ENCODE results near the gene MLXIPL.
"Not testable (repeated sequence)": the region's sequence is repeated elsewhere in the genome, so short reads cannot be mapped to it uniquely, and the experiment has no call there.

The MLXIPL gene

DNA sequence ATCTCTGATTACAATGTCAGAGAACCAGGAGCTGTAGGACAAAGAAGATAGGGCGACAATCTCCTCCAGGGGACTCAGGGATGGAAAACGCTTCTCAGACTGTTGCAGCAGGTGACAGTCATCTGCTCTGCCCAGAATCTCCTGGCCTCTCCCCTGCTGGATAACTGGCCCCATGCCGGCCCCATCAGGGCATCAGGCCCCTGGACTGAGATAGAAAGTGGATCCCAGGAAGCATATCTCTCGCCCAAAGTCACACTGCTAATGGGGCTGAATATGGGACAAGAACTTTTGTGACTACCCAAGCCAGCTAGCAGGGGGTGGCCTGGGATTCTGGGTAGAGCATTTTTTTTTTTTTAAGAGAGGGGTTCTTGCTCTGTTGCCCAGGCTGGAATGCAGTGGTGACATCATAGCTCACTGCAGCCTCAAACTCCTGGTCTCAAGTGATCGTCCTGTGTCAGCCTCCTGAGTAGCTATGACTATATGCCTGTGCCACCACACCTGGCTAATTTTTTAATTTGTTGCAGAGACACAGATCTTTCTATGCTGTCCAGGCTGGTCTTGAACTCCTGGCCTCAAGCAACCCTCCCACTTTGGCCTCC is 20.5 kb upstream of the MLXIPL start:
- DNase-seq (ENCODE audit: low read depth) = no peak

DNA sequence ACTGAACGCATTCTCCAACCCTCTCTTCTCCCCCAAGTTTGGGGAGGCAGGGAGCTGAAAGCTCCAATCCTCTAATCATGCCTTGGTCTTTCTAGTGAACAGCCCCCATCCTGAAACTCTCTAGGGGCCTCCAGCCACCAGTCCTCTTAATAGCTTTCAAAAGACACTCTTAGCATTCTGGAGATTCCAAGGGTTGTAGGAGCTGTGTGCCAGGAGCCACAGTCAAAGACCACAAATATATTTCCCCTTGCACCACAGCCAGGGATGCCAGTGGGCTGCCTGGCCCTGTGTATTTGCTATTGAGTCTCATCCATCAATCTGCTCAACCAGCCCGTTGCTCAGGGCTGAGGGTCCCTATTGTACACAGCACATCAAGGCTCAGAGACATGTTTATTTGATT is 18.5 kb upstream of the MLXIPL start:
- no peak for DNase-seq (ENCODE audit: low read depth)

DNA sequence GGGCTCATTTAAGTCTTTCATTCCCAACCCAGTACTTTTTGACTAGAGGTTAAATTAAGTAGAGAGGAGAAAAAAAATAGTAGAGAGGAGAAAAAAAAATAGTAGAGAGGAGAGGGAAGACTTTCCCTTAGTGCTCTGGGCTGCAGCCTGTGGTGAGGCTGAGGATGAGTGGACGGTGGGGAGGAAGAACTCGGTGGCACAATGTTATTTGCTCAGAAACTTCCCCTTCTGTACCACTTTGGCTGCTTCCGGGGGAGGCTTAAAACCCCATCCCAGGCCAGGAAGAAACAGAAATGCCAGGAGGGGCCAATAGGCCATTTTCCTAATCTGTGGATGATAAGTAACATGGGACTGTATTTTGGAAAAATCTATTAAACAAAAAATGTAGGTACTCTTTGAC is 14.6 kb upstream of the MLXIPL start:
- no peak for DNase-seq (ENCODE audit: low read depth)

- no peak for DNase-seq (ENCODE audit: low read depth)
Measured at GRCh38 chr7:73635428-73636200, 11.3 kb upstream of the MLXIPL start.

DNA sequence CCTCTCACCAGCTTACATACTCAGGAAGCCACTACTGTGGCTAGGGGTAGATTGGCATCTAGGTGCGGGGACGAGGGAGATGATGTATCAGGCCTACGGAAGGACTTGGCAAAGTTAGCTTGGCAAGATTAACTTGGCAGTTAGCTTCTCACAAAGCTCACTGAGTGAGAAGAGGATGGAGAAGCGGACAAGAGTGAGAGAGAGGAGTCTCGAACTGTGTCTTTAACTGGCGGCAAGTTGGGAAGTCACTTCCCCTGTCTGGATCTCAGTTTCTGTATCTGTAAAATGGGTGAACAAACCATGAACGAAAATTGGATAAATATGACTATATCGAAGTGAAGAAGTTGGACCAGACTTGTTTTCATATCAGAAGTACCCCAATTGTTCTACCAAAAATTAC is 9.5 kb upstream of the MLXIPL start:
- no peak for DNase-seq (ENCODE audit: low read depth)

- DNase-seq (ENCODE audit: low read depth) = no peak
Measured at GRCh38 chr7:73633323-73633722, 9.0 kb upstream of the MLXIPL start.

DNA sequence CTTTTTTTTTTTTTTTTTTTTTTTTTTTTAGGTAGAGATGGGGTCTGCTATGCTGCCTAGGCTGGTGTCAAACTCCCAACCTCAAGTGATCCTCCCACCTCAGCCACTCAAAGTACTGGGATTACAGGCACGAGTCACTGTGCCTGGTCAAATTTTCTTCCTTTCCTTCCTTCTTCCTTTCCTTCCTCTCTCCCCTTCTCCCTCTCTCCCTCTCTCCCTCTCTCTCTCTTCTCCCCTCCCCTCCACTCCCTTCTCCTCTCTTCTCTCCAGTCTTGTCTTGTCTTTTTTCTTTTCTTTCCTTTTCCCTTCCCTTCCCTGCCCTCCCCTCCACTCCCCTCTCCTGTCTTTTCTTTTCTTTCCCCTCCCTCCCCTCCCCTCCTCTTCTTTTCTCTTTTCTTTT is 7.2 kb upstream of the MLXIPL start:
- no peak for DNase-seq (ENCODE audit: low read depth)

DNA sequence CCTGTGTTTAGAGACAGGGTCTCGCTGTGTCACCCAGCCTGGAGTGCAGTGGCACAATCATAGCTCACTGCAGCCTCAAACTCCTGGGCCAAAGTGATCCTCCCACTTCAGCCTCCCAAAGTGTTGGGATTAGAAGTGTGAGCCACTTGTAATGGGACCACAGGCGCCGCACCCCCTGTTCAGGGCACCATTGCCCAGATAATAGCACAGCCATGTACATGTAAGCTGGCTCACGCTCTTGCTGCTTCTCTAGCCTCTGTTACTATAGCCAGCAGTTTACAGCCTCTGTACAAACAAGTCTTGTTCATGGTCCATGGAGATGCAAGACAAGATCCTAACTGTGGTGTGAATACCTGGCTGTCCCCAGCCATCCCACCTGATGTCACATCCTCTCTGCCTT is 4.2 kb upstream of the MLXIPL start:
- DNase-seq (ENCODE audit: low read depth) = no peak

- DNase-seq (ENCODE audit: low read depth) = no peak
Measured at GRCh38 chr7:73626814-73627213, 2.5 kb upstream of the MLXIPL start.

DNA sequence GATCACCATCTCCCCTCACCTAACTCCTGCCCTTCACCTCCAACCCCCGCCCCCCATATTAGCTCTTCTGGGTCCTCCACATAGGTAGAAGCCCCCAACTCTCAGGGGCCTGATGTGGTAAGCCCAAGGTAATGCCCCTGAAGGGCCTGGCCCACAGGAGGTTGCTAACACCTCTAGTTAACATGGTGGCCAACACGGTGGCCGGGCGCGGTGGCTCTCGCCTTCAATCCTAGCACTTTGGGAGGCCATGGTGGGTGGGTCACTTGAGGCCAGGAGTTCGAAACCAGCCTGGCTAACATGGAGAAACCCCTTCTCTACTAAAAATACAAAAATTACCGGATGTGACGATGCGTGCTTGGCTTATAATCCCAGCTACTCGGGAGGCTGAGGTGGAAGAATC is 954 bp upstream of the MLXIPL start:
- no peak for DNase-seq (ENCODE audit: low read depth)

- no peak for DNase-seq (ENCODE audit: low read depth)
Measured at GRCh38 chr7:73624669-73625001, 313 bp upstream of the MLXIPL start.

DNA sequence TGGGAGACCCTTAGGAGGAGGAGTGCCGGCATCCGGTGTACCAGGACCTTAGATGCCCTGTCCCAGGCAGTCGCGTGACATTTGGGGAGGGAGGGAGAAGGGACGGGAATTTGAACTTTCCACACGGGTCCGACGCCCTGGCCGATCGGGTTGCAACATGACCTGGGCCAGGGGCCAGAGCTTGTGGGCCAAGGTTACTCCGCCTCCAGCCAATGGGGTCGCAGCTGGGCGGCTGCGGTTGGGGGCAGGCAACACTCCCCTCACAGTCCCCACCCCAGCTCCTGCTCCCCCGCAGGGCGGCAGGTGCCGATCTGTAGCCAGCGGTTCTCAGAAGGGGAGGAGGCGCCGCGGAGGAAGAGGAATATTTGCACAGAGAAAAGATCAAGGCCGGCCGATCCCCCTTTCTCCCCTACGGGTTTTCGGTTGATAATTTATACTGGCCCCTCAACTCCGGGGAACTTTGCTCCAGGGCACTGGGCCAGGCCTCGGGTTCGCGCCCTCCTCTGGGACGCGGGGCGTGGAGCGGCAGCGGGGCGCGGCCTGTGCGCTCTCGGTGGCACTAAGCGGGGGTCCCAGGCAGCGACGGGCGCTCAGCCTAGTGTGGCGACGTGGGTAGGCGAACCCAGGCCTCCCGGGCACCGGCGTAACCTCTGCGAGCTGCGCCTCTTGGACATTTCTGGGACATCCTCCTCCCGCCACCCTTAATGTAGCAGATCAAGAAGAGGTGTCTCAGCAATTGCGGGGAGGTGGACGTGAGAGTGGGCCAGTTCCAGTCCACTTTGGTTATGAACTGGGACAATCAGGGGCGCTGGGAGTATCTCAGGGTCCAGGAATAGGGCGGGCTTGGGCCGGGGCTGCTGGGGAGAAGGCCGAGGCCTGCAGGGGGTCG is 1.2 kb downstream of the MLXIPL start:
- DNase-seq (ENCODE audit: low read depth) = no peak

DNA sequence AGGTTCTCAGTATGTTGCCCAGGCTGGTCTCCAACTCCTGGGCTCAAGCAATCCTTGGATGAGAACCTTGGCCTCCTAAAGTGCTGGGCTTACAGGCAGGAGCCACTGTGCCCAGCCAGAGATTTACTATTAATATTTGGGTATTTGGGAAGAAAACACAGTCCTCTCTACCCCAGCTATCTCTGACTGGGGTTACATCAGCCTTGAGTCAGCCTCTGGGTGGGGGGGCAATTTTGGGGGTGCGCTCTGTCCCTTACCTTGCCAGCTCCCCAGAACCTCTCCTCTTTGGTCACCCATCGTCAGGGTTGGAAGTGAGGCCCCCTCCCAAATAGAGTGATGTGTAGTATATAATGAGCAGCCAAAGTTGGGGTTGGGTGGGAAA is 1.8 kb downstream of the MLXIPL start:
- DNase-seq (ENCODE audit: low read depth) = no peak

DNA sequence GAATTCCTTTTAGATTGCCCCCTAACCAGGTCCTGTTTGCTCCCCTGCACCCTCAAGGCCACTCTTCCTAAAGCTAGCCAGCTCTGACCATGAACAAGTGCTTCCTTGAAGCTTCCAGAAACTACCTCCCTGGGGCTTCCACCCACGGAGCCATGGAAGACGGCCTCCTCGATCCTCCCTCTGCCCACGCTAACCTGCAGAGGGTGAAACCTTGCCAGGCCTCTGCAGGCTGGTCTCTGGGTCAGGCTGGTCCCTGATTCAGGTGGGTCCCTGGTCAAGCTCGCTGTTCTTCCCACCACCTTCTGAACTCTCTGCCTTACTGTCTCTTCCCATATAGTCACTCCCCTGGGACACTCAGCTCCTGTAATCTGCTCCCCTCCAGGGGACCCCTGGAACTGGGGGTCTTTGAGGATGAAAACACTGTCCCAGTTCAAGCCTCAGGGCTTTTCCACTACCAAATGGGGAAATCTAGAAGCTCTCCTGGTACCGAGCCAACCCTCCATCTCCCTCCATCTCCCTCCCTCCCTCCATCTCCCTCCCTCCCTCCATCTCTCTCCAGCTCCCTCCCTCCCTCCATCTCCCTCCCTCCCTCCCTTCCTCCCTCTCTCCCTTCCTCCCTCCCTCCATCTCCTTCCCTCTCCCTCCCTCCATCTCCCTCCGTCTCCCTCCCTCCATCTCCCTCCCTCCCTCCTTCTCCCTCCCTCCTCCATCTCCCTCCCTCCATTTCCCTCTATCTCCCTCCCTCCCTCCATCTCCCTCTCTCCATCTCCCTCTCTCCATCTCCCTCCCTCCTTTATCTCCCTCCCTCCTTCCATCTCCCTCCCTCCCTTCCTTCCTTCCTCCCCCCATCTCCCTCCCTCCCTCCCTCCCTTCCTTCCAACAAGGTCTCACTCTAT is 2.9 kb downstream of the MLXIPL start:
- DNase-seq (ENCODE audit: low read depth) = no peak

DNA sequence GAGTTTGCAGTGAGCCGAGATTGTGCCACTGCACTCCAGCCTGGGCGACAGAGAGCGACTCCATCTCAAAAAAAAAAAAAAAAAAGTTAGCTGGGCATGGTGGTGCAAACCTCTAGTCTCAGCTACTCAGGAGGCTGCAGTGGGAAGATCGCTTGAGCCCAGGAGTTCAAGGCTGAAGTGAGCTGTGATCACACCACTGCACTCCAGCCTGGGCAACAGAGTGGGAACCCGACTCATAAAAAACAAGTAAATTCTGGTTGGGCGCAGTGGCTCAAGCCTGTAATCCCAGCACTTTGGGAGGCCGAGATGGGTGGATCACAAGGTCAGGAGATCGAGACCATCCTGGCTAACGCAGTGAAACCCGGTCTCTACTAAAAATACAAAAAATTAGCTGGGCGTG is 4.9 kb downstream of the MLXIPL start:
- not testable (repeated sequence) for DNase-seq (ENCODE audit: low read depth)

DNA sequence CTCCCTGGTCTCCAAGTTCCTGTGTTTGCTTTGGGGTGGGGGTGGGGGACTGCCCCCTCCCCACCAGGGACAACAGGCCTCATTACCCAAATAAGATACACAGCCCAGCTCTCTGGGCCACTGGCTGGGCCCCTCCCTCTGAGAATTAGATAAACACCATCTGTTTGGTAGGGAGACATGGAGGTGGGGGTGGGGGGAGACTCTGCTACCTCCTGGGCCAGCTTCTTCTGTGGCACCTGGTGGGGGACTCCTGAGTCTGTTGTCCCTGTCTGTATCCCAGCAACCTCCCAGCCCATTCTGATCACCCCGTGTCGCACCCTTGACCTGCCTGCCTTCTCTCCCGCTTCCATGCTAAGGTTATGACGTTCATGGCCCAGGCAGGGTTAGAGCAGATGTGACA is 5.8 kb downstream of the MLXIPL start:
- DNase-seq (ENCODE audit: low read depth) = no peak

GRCh38 chr7:73617520-73617919 is 6.8 kb downstream of the MLXIPL start:
- not testable (repeated sequence) for DNase-seq (ENCODE audit: low read depth)

GRCh38 chr7:73615886-73616285 is 8.4 kb downstream of the MLXIPL start:
- DNase-seq (ENCODE audit: low read depth) = no peak

- not testable (repeated sequence) for DNase-seq (ENCODE audit: low read depth)
Measured at GRCh38 chr7:73614937-73615336, 9.4 kb downstream of the MLXIPL start.

DNA sequence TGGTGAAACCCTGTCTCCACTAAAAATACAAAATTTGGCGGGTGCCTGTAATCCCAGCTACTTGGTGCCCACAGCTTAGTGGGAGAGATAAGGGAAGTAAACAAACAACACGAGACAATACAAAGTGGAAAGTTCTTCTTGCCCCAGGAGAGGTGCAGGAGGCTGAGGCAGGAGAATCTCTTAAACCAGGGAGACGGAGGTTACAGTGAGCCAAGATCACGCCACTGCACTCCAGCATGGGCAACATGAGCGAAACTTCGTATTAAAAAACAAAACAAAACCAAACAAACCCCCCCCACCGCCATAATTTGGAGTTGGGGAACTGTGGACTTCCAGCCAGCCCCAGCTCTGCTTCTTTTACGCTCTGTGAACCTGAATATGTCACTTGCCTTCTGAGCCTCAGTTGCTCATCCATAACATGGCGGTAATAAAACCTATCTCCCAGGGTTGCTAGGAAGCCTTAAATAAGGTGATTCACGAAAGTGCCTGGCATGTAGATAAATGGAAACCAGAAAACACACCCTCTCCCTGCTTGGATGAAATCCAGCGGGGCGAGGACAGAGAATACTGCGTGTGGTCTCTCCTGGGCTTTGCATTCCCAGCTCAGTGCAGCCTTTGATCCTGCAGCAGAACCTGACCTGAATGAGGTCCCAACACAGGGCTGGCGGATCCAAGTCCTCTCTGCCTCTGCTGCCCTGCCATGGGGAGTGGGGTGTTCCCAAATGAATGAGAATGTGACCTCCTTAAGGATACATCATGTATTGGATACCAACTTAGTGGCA is 10.2 kb downstream of the MLXIPL start:
- DNase-seq (ENCODE audit: low read depth) = no peak

GRCh38 chr7:73612598-73613269 is 11.6 kb downstream of the MLXIPL start:
- DNase-seq (ENCODE audit: low read depth) = no peak
